Brain microvascular endothelial cell (primary cell): ENCODE results near the gene GFRA3.
"Not testable (repeated sequence)": the region's sequence is repeated elsewhere in the genome, so short reads cannot be mapped to it uniquely, and the experiment has no call there.

Experiments used
- DNase-seq: peaks from one replicate; pipeline ENCODE4 v3.0.0-alpha.2; 2020
- H3K27ac ChIP-seq: fragments of 250-450 bp; sonication (Bioruptor Pico); 2 replicates; pipeline ENCODE4 v1.5.1; 2020; ENCODE audit warnings: mild to moderate bottlenecking, moderate library complexity
- H3K27me3 ChIP-seq: fragments of 250-450 bp; sonication (Bioruptor Pico); replicated peaks from 2 replicates; pipeline ENCODE4 v1.5.1; 2020; ENCODE audit warnings: mild to moderate bottlenecking
- H3K36me3 ChIP-seq: fragments of 250-450 bp; sonication (Bioruptor Pico); replicated peaks from 2 replicates; pipeline ENCODE4 v1.5.1; 2020; ENCODE audit warnings: mild to moderate bottlenecking
- H3K4me3 ChIP-seq: 2 replicates; pipeline ENCODE4 v1.5.1; 2011; ENCODE audit warnings: low read depth, mild to moderate bottlenecking, control low read depth, low read length, moderate library complexity
- CTCF ChIP-seq: IDR thresholded peaks from 2 replicates; pipeline ENCODE4 v1.5.1; 2011; ENCODE audit warnings: low read depth, mild to moderate bottlenecking, moderate library complexity, low read length, control low read depth, inconsistent platforms; ENCODE audit errors: missing control alignments
- in situ Hi-C: cut with HindIII; loops from 2 replicates; pipeline ENCODE4 v1.10.0; 2017; ENCODE audit warnings: low sequenced_read_pairs, low pct_ligation_motif_present

GFRA3 gene

GRCh38 chr5:138258704-138259292, 15.6 kb downstream of the GFRA3 start:
- Histone ChIP-seq H3K36me3 (no peaks in the 10 kb centered on the region), H3K27ac (no peak overlapping the region), H3K4me3 (no peak overlapping the region), H3K27me3 (no peaks in the 10 kb centered on the region)
- TF ChIP-seq CTCF, result no peak
- in situ Hi-C loops, result no loop called here
- DNase-seq, result no peak

- no peak for TF ChIP-seq CTCF
- no peak overlapping the region for H3K27ac ChIP-seq
- H3K36me3 ChIP-seq, result no peaks in the 10 kb centered on the region
- H3K27me3 ChIP-seq, result no peaks in the 10 kb centered on the region
- DNase-seq, result no peak
- no peak overlapping the region for H3K4me3 ChIP-seq
- in situ Hi-C loops, result no loop called here
Observed at GRCh38 chr5:138257583-138257982, 16.8 kb downstream of the GFRA3 start.

- Histone ChIP-seq H3K4me3 (no peak overlapping the region), H3K36me3 (no peaks in the 10 kb centered on the region), H3K27ac (no peak overlapping the region), H3K27me3 (no peaks in the 10 kb centered on the region)
- in situ Hi-C loops, result no loop called here
- TF ChIP-seq CTCF, result no peak
- DNase-seq, result no peak
Observed at GRCh38 chr5:138252944-138253343, 21.5 kb downstream of the GFRA3 start.

GRCh38 chr5:138247800-138248199, 26.6 kb downstream of the GFRA3 start:
- H3K27ac ChIP-seq, DNase-seq, H3K27me3 ChIP-seq, H3K36me3 ChIP-seq, in situ Hi-C loops, H3K4me3 ChIP-seq: not testable (repeated sequence)

GRCh38 chr5:138246822-138247221, 27.6 kb downstream of the GFRA3 start:
- in situ Hi-C loops, result no loop called here
- H3K27ac ChIP-seq, result no peak overlapping the region
- no peak for DNase-seq
- no peak for TF ChIP-seq CTCF
- no peaks in the 10 kb centered on the region for H3K27me3 ChIP-seq
- no peak overlapping the region for H3K4me3 ChIP-seq
- H3K36me3 ChIP-seq, result no peaks in the 10 kb centered on the region

- no peak for DNase-seq
- Histone ChIP-seq H3K27me3 (peaks cover 2% of the 10 kb centered on the region), H3K4me3 (no peak overlapping the region), H3K27ac (no peak overlapping the region), H3K36me3 (no peaks in the 10 kb centered on the region)
- in situ Hi-C loops, result no loop called here
- no peak for TF ChIP-seq CTCF
Observed at GRCh38 chr5:138246334-138246733, 28.1 kb downstream of the GFRA3 start.
